Body of pancreas (tissue), 4 donors: ENCODE measurements around the gene MAP1A.

ENCODE experiments used
- CTCF ChIP-seq, 7 experiments: fragments of 450-650 bp in 4 of 7; fragments of 200-600 bp in 3 of 7; sonication (generic) in 3 of 7; IDR thresholded peaks; one replicate each; pipeline ENCODE4 v1.5.1; 2016 to 2019; ENCODE audit warnings: antibody characterized with exemption in 7 of 7
- POLR2A ChIP-seq, 3 donors: fragments of 450-650 bp; IDR thresholded peaks; one replicate each; pipeline ENCODE4 v1.6.1; 2016; ENCODE audit warnings: antibody characterized with exemption in 3 of 3, mild to moderate bottlenecking in 2 of 3

- TF ChIP-seq CTCF (IDR thresholded peaks at IDR 0.05) (no peak), POLR2A (IDR thresholded peaks at IDR 0.05) (no peak)
These were observed 17.8 kb upstream of the MAP1A start for GRCh38 chr15:43499635-43500034.
